NCI-H2081 (cell line): Measurements from ENCODE around the gene SCGB2A2.

Experiments used
- DNase-seq, 2 experiments: peaks; one replicate each; lab custom pipeline; 2025; lab: John Stamatoyannopoulos, UW

SCGB2A2 gene

GRCh38 chr11:62269654-62270278 is at the start of gene SCGB2A2:
Gene SCGB2A2 (plus strand): TSS chr11:62270158. CDS start chr11:62270217, 59 bp downstream.
- DNase-seq: peak in 1 of 2 experiments; percentile 8

- DNase-seq: no peak
Observed at GRCh38 chr11:62221498-62221897, 48.5 kb upstream of the SCGB2A2 start.

GRCh38 chr11:62223095-62223494 is 46.9 kb upstream of the SCGB2A2 start:
- peak in 1 of 2 experiments; percentile 7 for DNase-seq

DNA sequence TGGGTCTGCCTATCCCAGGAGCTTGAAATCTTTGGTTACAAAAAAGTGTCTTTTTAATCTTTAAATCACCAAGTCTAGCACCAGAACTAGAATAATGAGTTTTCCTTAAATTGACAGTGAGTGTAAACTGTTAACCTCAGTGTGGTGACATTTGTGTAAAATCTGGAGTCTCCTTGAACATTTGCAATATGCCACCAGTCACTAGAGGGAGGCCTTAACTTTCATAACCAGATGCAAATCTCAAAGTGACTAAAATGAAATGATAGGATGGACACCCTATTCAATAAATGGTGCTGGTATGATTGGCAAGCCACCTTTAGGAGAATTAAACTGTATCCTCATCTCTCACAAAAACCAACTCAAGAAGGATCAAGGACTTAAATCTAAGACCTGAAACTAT is 36.2 kb upstream of the SCGB2A2 start:
- no peak for DNase-seq

DNA sequence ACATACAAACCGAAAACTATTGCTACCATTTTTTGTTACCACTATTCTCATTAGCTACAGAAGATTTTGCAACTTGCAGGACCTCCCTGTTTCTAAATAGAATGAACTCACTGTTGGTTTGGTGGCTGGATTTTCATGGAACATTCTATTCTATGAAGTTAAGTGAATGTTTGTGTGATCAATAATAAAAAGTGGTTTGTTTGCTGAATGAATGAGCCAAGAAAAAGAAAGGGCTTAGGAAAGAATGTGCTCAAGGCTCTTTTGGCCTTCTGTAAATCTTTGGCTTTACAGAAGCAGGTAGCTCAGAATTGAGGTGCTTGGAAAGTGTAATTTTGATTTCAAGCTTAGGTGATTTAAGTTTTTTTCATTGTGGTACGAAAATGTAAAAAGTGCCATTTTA is 33.8 kb upstream of the SCGB2A2 start:
- DNase-seq: no peak

- no peak for DNase-seq
Observed at GRCh38 chr11:62237499-62237898, 32.5 kb upstream of the SCGB2A2 start.

DNA sequence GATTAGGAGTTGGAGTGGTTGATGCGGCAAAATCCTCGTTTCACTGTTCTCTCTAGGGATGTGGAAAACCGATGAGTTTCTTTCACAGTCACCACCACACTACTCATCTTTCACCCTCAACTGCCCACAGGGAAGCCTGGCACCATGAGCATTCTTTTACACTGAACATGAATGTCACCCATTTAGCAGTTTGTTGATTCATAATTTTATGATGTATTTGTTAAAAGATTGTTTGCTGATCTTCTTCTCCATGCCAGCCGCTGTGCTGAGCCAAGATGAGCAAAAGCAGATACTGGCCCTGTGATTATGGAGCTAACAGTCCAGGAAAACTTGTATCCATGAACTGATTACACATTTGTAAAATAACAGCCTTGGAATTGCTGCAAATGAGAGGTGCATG is 31.8 kb upstream of the SCGB2A2 start:
- DNase-seq: no peak

DNA sequence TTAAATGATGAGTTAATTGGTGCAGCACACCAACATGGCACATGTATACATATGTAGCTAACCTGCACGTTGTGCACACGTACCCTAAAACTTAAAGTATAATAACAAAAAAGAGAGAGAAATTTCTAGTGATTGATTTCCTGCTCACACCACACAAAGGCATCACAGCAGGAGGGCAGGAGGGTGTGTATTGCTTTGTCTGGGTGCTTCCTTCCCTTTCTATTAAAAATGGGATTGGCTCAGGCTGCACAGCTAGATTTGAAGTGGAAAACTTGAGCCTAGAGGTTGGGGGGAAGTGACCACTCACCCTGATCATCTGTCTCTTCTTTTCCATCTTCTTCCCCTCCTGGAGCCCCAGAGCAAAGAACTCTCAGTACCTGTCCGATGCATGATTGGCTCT is 28.9 kb upstream of the SCGB2A2 start:
- DNase-seq: peak in 1 of 2 experiments; percentile 26

DNA sequence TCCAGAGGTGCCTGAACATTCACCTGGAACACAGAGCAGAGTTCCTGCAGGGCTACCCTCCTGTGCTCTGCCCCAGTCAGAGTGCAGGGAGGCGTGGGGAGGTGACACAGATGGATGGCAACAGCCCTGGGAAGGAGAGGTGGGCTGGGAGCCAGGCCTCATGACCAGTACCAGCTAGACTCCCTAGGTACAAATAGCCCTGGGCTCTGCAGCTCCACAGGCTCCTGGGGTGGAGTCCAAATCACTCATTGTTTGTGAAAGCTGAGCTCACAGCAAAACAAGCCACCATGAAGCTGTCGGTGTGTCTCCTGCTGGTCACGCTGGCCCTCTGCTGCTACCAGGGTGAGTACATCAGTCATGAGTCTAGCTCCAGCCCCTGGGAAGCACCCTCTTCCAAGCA is 27.9 kb upstream of the SCGB2A2 start, which contains the start of gene SCGB1D2:
TSS of gene SCGB1D2 (plus strand) at position 219 of the 400 bp plus-strand sequence. CDS start at position 288, 69 bp downstream.
- DNase-seq: peak; percentile 96 to 99

- DNase-seq: no peak
Observed at GRCh38 chr11:62245271-62245753, 24.6 kb upstream of the SCGB2A2 start.

DNA sequence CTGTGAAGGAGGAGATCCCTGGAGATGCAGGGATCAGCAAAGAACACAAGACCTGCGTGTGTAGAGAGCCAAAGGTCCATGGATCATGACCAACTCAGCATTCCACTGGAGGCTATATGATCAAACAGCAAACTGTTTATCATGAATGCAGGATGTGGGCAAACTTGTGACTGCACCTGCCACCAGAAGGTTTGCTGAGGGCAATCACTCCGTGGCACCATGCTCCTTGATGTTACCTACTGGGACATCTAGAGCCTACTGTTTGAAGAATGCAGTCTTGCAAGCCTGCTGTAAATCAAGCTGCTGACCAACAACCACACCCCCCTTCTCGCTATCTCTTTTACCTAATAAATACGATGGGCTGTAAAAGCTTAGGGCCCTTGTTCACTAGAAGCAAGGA is 18.3 kb upstream of the SCGB2A2 start:
- no peak for DNase-seq

- no peak for DNase-seq
Observed at GRCh38 chr11:62253999-62254542, 15.9 kb upstream of the SCGB2A2 start.

DNA sequence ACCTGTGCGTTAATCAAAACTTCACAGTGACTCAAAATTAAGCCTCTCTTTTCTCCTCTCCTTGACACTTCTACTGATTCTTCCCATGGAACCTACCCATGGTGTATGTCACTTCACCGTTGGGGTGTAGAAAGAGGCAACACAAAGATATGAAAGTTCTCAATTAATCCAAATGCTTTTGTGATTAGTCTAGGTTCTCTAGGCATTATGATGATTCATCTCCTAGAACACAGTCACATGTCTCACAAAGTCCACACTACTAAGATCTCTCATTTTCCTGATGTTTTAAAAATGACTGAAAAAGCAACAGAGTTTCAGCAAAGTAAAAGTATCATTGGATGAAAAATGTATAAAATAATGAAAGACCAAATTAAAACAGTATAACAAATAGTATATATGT is 13.7 kb upstream of the SCGB2A2 start:
- no peak for DNase-seq

DNA sequence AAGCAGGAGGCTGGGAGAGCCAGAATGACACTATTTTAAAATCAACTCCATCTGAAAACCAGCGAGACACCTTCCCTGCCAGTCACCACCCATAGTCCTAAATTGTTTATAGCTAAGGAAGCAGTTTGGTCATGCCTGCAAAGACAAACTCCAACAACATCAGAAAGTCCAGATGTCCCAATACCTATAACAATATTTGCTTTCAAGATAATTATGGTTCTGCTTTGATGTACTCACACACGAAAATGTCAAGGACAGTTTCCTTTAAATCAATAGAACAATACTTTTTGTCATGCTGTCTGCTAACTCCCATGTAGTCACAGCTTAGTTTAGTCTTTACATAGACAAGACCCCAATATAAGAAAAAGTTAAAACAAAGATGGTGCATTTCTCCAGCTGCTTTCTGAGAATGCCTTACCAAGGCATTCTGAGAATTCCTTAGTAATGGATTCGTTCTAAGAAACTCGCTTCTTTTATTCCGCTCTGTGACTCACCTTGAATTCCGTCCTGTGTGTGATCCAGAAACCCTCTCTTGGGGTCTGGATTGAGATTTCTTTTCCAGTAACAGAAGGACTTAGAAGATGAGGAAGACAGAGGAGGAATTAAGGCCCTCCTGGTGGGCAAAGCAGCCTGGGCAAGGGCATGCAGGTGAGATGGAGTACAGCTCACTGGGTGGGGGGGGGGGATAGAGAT is 9.6 kb upstream of the SCGB2A2 start:
- peak in 1 of 2 experiments; percentile 8 for DNase-seq

GRCh38 chr11:62264004-62264403 is 6.0 kb upstream of the SCGB2A2 start:
- no peak for DNase-seq

DNA sequence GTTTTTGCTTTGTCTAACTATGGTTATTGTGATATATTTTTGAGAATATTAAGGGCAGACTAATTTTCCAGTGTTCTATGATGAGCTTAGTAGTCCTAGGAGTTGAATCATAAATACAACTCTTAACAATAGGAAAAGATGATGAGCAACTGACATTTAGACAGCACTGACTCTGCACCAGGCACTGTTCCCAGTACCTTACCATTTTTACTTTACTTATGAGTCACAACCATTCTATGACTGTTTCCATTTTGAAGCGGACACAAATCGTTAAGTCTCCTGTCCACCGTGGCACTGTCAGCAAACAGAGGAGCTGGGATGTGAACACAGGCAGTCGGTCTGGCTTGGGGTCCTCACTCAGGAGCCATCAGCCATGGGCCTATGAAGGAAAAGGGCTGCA is 3.4 kb upstream of the SCGB2A2 start:
- no peak for DNase-seq

GRCh38 chr11:62267050-62267449 is 2.9 kb upstream of the SCGB2A2 start:
- DNase-seq: no peak

- DNase-seq: no peak
Observed at GRCh38 chr11:62267576-62267975, 2.4 kb upstream of the SCGB2A2 start.

DNA sequence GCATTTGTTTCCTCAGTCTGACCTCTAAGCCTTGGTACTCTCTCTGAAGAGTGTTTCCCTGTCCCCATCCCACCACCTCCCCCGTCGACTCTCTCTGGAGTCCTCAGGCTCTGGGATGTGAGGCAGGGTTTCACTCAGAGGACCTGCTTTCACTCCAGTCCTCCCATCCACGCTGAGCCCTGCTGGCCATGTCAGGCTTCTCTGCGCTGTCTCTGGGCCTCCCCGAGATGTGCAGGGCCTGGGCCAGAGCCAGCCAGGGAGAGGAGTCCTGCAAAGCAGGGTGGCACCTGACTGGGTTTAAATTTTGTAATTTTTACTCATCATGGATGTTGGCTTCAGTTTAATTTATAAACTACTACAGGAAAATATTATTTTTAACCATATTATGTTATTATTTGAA is 3.3 kb downstream of the SCGB2A2 start:
- DNase-seq: no peak

DNA sequence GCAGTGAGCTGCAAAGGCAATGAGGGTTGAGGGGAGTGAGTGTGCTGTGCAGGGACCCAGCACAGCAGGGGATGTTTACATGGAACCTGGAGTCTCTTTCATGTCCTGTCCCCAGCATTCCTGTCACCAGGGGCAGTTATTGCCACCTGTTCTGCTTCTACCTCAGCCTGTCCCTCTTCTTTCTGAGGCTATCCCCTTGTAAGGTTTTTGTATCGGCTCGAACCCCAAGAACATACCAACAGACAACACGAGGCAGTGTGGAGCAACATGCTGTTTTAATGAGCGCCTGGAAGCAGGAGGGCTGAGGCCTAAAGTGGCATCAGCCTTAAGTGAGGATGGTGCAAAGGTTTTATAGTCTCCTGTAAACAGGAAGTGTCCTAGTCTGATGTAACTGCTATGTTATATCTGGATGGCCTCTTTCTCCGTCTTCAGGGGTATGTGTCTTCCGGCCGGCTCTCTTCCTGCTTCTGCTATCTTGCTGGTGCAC is 3.9 kb downstream of the SCGB2A2 start:
- DNase-seq: no peak

DNA sequence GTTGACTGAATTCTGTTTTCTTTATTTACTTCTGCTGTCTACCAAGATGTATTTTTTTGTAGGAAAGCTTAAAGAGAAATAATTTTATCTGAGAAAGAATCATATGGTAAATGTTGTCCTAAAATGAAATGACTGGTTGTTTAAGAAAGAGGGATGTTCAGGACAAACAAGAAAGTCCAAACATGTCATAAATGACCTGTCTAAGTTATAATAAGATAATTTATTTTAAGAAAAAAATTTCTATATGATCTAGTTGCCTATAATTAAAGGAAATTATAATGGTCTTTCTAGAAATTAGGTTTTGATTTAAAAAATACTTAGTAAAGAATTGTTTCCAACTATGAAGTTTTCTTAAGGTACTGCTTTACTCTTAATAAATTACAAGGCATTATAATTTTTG is 10.5 kb downstream of the SCGB2A2 start:
- no peak for DNase-seq

- no peak for DNase-seq
Observed at GRCh38 chr11:62295504-62295903, 25.5 kb downstream of the SCGB2A2 start.

GRCh38 chr11:62298975-62299374 is 29.0 kb downstream of the SCGB2A2 start, which contains the start of gene SCGB1D4:
Gene SCGB1D4 (minus strand): TSS chr11:62299075. CDS start chr11:62299010, 65 bp downstream.
- no peak for DNase-seq
